Progenitor cell of endocrine pancreas (in vitro differentiated cells): ENCODE measurements around the gene ARNT2. TPM values are rescaled to one million over a fixed set of nuclear protein-coding genes. Genes with fewer than 3 reads are reported as not detected.

ENCODE experiments used
- DNase-seq: peaks from one replicate; pipeline ENCODE4 v3.0.0; 2021; ENCODE audit warnings: low spot score; ENCODE audit not compliant: unreplicated experiment
- H3K27ac Mint-ChIP-seq: 2 replicates; pipeline ENCODE4 v1.8.0; 2021; ENCODE audit warnings: mild to moderate bottlenecking, moderate library complexity, mixed read lengths
- H3K27me3 Mint-ChIP-seq: 2 replicates; pipeline ENCODE4 v1.8.0; 2021; ENCODE audit warnings: mixed read lengths
- H3K36me3 Mint-ChIP-seq: 2 replicates; pipeline ENCODE4 v1.8.0; 2022; ENCODE audit warnings: mixed read lengths; ENCODE audit not compliant: insufficient read depth
- H3K4me1 Mint-ChIP-seq: 2 replicates; pipeline ENCODE4 v1.8.0; 2021; ENCODE audit warnings: low read depth, mixed read lengths
- H3K4me3 Mint-ChIP-seq: 2 replicates; pipeline ENCODE4 v1.8.0; 2021; ENCODE audit warnings: low read depth, mild to moderate bottlenecking, moderate library complexity, mixed read lengths
- H3K9me3 Mint-ChIP-seq: 2 replicates; pipeline ENCODE4 v1.8.0; 2021; ENCODE audit warnings: low read depth, mixed read lengths
- CTCF ChIP-seq: fragments of 200-600 bp; sonication (generic); IDR thresholded peaks from one replicate; pipeline ENCODE4 v1.5.0; 2021; ENCODE audit warnings: antibody characterized with exemption, mild to moderate bottlenecking; ENCODE audit not compliant: unreplicated experiment
- total RNA-seq: library from RNA; stranded (reverse); gene quantifications from 2 replicates; pipeline ENCODE4 v1.2.1, GENCODE V29; 2021

Gene ARNT2
- total RNA-seq, 1 donor from 2014 or later = 37.3 TPM

- no peak for TF ChIP-seq CTCF
- H3K9me3 Mint-ChIP-seq = no peaks in the 10 kb centered on the region
- no peak overlapping the region for H3K27ac Mint-ChIP-seq
- peaks cover 8% of the 10 kb centered on the region for H3K4me1 Mint-ChIP-seq
- no peak for DNase-seq
- H3K36me3 Mint-ChIP-seq = no peaks in the 10 kb centered on the region
- no peaks in the 10 kb centered on the region for H3K27me3 Mint-ChIP-seq
- no peak overlapping the region for H3K4me3 Mint-ChIP-seq
These were observed 41.3 kb downstream of the ARNT2 start for GRCh38 chr15:80445300-80446041.

- Mint-ChIP-seq H3K4me3 (no peak overlapping the region), H3K27me3 (no peaks in the 10 kb centered on the region), H3K36me3 (peaks cover 9% of the 10 kb centered on the region), H3K9me3 (no peaks in the 10 kb centered on the region), H3K27ac (no peak overlapping the region), H3K4me1 (peaks cover 6% of the 10 kb centered on the region)
- no peak for DNase-seq
- TF ChIP-seq CTCF = no peak
These were observed 42.9 kb downstream of the ARNT2 start for GRCh38 chr15:80447077-80447476.

- H3K27me3 Mint-ChIP-seq = no peaks in the 10 kb centered on the region
- TF ChIP-seq CTCF = no peak
- no peaks in the 10 kb centered on the region for H3K9me3 Mint-ChIP-seq
- no peak overlapping the region for H3K27ac Mint-ChIP-seq
- H3K4me3 Mint-ChIP-seq = no peak overlapping the region
- peaks cover 6% of the 10 kb centered on the region for H3K4me1 Mint-ChIP-seq
- peaks cover 9% of the 10 kb centered on the region for H3K36me3 Mint-ChIP-seq
- no peak for DNase-seq
These were observed 45.6 kb downstream of the ARNT2 start for GRCh38 chr15:80449825-80450224.

- TF ChIP-seq CTCF = no peak
- no peak overlapping the region for H3K4me3 Mint-ChIP-seq
- DNase-seq = no peak
- peaks cover 8% of the 10 kb centered on the region for H3K4me1 Mint-ChIP-seq
- H3K27ac Mint-ChIP-seq = no peak overlapping the region
- peaks cover 9% of the 10 kb centered on the region for H3K36me3 Mint-ChIP-seq
- no peaks in the 10 kb centered on the region for H3K9me3 Mint-ChIP-seq
- no peaks in the 10 kb centered on the region for H3K27me3 Mint-ChIP-seq
These were observed 46.7 kb downstream of the ARNT2 start for GRCh38 chr15:80450811-80451321.

- Mint-ChIP-seq H3K4me3 (no peak overlapping the region), H3K27ac (no peak overlapping the region)
These were observed 48.0 kb downstream of the ARNT2 start for GRCh38 chr15:80452166-80452565.

More at GRCh38 chr15:80452166-80452565, 48.0 kb downstream of the ARNT2 start:
- no peaks in the 10 kb centered on the region for H3K9me3 Mint-ChIP-seq
- no peaks in the 10 kb centered on the region for H3K27me3 Mint-ChIP-seq
- no peak for DNase-seq
- peaks cover 13% of the 10 kb centered on the region for H3K4me1 Mint-ChIP-seq
- TF ChIP-seq CTCF = no peak
- peaks cover 9% of the 10 kb centered on the region for H3K36me3 Mint-ChIP-seq
